ENCODE measurements around the gene SF3A1. TPM values are rescaled to one million over a fixed set of nuclear protein-coding genes. Genes with fewer than 3 reads are reported as not detected.
"Not testable (repeated sequence)": the region's sequence is repeated elsewhere in the genome, so short reads cannot be mapped to it uniquely, and the experiment has no call there.

Gene SF3A1
- polyA plus RNA-seq, 1 donor from 2014 or later, result 14.4 TPM

DNA sequence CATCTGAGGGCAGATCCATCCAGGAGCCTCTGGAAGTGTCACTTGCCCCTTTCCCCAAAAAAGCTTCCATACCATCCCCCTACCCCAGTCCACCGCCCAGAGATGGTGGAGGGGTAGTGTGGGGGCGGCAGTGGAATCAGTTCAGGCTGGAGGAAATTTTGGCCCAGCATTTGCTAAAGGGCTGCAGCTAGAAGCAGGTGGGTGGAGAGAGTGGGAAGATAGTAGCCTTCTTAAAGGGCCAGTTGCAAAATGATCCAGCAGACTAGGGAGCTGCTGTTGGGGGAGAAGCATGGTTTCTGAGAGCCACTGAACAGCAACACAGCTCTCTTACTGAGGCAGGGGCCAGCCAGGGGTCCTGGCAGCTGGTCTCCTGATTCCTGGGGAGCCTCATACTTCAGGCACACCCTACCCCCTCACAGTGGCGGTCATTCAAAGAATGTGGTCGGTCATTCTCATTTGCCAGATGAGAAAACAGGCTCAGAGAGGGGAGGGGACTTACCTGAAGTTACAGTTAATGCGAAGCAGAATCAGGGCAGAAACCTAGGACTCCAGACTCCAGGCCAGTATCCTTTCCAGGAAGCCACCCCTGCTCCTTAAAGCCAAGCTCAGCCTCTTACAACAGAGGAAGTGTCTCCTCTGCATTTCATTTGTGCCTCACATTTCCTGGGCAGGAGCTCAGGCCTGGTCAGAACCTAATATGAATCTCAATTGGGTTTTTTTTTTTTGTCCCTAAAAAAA, 45.5 kb upstream of the SF3A1 start:
- Histone ChIP-seq H2AFZ (ENCODE audit: low read depth, low read length) (no peak overlapping the region), H3K9ac (ENCODE audit: low read length) (no peak overlapping the region), H3K27me3 (ENCODE audit: insufficient read depth, low read depth, low read length) (peaks cover 9% of the 10 kb centered on the region), H3F3A (ENCODE audit: insufficient read depth, low read length, poor library complexity, severe bottlenecking) (no peaks in the 10 kb centered on the region), H3K9me3 (ENCODE audit: low read length) (no peaks in the 10 kb centered on the region), H3K27ac (ENCODE audit: low read length) (no peak overlapping the region), H3K79me2 (replicated peaks; ENCODE audit: insufficient read depth, low read length) (no peaks in the 10 kb centered on the region), H3K36me3 (ENCODE audit: insufficient read depth, low read length) (no peaks in the 10 kb centered on the region), H3K4me2 (ENCODE audit: low read length) (no peak overlapping the region), H4K20me1 (ENCODE audit: insufficient read depth) (no peaks in the 10 kb centered on the region), H3K4me3 (ENCODE audit: low read length) (no peak overlapping the region), H3K9me2 (ENCODE audit: insufficient read depth, low read length) (no peaks in the 10 kb centered on the region)
- TF ChIP-seq SMC3 (conservative IDR thresholded peaks at IDR 0.05; ENCODE audit: poor library complexity) (no peak), POLR2AphosphoS5 (IDR thresholded peaks at IDR 0.05) (no peak), EP300 (conservative IDR thresholded peaks at IDR 0.05; ENCODE audit: poor library complexity, severe bottlenecking) (no peak)

DNA sequence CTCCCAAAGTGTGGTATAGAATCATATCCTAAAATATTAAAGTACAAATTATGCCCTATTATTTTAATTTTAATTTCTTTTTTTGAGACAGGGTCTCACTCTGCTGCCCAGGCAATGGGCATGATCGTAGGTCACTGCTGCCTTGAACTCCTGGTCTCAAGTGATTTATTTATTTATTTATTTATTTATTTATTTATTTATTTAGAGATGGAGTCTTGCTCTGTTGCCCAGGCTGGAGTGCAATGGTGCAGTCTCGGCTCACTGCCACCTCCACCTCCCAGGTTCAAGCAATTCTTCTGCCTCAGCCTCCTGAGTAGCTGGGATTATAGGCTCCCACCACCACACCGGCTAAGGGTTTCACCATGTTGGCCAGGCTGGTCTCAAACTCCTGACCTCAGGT, 44.3 kb upstream of the SF3A1 start:
- H3F3A ChIP-seq (ENCODE audit: insufficient read depth, low read length, poor library complexity, severe bottlenecking); H3K4me3 ChIP-seq (ENCODE audit: low read length); H2AFZ ChIP-seq (ENCODE audit: low read depth, low read length); H4K20me1 ChIP-seq (ENCODE audit: insufficient read depth); H3K9ac ChIP-seq (ENCODE audit: low read length); H3K9me3 ChIP-seq (ENCODE audit: low read length); H3K36me3 ChIP-seq (ENCODE audit: insufficient read depth, low read length); H3K4me2 ChIP-seq (ENCODE audit: low read length); H3K9me2 ChIP-seq (ENCODE audit: insufficient read depth, low read length); H3K27ac ChIP-seq (ENCODE audit: low read length); H3K79me2 ChIP-seq (replicated peaks; ENCODE audit: insufficient read depth, low read length): not testable (repeated sequence)
- H3K27me3 ChIP-seq (ENCODE audit: insufficient read depth, low read depth, low read length), result peaks cover 17% of the 10 kb centered on the region

DNA sequence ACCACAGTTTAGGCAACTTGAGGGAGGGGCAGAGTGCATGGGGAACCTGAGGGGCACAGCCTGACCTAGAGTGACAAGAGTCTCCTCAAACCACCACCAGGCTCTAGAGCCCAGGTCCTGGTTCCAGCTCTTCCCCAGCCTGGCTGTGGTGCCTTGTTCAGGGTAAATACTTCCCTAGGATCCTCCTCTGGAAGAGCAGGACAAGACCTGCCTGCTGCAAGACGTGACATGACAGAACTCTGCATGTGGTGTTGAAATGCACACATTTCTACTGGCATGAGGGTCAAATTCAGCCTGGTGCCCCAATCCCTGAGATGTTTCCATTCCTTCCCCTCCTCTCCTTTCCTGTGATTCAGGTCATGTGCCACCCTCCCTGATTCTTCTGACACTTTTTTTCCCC, 43.5 kb upstream of the SF3A1 start:
- Histone ChIP-seq H3K27me3 (ENCODE audit: insufficient read depth, low read depth, low read length) (peaks cover 18% of the 10 kb centered on the region), H3K9me2 (ENCODE audit: insufficient read depth, low read length) (no peaks in the 10 kb centered on the region), H2AFZ (ENCODE audit: low read depth, low read length) (no peak overlapping the region), H3K36me3 (ENCODE audit: insufficient read depth, low read length) (no peaks in the 10 kb centered on the region), H3K9ac (ENCODE audit: low read length) (no peak overlapping the region), H4K20me1 (ENCODE audit: insufficient read depth) (no peaks in the 10 kb centered on the region), H3K9me3 (ENCODE audit: low read length) (no peaks in the 10 kb centered on the region), H3K27ac (ENCODE audit: low read length) (no peak overlapping the region), H3K79me2 (replicated peaks; ENCODE audit: insufficient read depth, low read length) (no peaks in the 10 kb centered on the region), H3F3A (ENCODE audit: insufficient read depth, low read length, poor library complexity, severe bottlenecking) (no peaks in the 10 kb centered on the region), H3K4me2 (ENCODE audit: low read length) (no peak overlapping the region), H3K4me3 (ENCODE audit: low read length) (no peak overlapping the region)
- TF ChIP-seq POLR2AphosphoS5 (IDR thresholded peaks at IDR 0.05), result no peak
- TF ChIP-seq EZH2 (IDR thresholded peaks at IDR 0.05; ENCODE audit: borderline replicate concordance, insufficient read depth, low read length, poor library complexity, severe bottlenecking), result no peak
- TF ChIP-seq, protein P1, sequence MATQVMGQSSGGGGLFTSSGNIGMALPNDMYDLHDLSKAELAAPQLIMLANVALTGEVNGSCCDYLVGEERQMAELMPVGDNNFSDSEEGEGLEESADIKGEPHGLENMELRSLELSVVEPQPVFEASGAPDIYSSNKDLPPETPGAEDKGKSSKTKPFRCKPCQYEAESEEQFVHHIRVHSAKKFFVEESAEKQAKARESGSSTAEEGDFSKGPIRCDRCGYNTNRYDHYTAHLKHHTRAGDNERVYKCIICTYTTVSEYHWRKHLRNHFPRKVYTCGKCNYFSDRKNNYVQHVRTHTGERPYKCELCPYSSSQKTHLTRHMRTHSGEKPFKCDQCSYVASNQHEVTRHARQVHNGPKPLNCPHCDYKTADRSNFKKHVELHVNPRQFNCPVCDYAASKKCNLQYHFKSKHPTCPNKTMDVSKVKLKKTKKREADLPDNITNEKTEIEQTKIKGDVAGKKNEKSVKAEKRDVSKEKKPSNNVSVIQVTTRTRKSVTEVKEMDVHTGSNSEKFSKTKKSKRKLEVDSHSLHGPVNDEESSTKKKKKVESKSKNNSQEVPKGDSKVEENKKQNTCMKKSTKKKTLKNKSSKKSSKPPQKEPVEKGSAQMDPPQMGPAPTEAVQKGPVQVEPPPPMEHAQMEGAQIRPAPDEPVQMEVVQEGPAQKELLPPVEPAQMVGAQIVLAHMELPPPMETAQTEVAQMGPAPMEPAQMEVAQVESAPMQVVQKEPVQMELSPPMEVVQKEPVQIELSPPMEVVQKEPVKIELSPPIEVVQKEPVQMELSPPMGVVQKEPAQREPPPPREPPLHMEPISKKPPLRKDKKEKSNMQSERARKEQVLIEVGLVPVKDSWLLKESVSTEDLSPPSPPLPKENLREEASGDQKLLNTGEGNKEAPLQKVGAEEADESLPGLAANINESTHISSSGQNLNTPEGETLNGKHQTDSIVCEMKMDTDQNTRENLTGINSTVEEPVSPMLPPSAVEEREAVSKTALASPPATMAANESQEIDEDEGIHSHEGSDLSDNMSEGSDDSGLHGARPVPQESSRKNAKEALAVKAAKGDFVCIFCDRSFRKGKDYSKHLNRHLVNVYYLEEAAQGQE (IDR thresholded peaks at IDR 0.05; ENCODE audit: borderline replicate concordance), result no peak
- TF ChIP-seq, protein P2, sequence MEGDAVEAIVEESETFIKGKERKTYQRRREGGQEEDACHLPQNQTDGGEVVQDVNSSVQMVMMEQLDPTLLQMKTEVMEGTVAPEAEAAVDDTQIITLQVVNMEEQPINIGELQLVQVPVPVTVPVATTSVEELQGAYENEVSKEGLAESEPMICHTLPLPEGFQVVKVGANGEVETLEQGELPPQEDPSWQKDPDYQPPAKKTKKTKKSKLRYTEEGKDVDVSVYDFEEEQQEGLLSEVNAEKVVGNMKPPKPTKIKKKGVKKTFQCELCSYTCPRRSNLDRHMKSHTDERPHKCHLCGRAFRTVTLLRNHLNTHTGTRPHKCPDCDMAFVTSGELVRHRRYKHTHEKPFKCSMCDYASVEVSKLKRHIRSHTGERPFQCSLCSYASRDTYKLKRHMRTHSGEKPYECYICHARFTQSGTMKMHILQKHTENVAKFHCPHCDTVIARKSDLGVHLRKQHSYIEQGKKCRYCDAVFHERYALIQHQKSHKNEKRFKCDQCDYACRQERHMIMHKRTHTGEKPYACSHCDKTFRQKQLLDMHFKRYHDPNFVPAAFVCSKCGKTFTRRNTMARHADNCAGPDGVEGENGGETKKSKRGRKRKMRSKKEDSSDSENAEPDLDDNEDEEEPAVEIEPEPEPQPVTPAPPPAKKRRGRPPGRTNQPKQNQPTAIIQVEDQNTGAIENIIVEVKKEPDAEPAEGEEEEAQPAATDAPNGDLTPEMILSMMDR (IDR thresholded peaks at IDR 0.05; ENCODE audit: poor library complexity, severe bottlenecking), result no peak
- no peak for TF ChIP-seq MXI1 (conservative IDR thresholded peaks at IDR 0.05; ENCODE audit: poor library complexity, severe bottlenecking)
- TF ChIP-seq EP300 (conservative IDR thresholded peaks at IDR 0.05; ENCODE audit: poor library complexity, severe bottlenecking), result no peak
- TF ChIP-seq RAD21 (conservative IDR thresholded peaks at IDR 0.05), result no peak
- TF ChIP-seq SMC3 (conservative IDR thresholded peaks at IDR 0.05; ENCODE audit: poor library complexity), result no peak
- TF ChIP-seq TAF1 (IDR thresholded peaks at IDR 0.05; ENCODE audit: low read depth), result no peak
